GM04504 (cell line): ENCODE data around the gene CCR3.

Experiments
- DNase-seq: peaks from one replicate; pipeline ENCODE4 v3.0.0-alpha.2; 2012; ENCODE audit warnings: low read depth

CCR3 gene

DNA sequence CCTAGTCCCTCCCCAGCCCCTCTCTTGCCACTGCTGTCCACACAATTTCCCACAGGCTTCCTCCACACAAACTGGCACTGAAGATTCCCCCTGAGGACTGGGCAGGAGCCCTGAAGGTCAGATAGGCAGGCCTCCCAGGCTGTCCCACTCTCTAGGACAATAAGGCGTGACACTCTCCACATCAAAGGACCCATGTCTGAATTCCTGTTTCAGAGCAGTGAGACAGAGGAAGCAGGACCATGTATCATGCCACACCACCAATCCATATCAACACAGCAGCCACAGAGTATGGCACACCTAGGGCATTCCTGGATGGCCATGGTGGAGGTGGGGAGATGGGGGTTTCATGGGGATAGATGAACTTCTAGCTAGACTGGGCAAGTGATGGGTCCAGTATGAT, 20.3 kb upstream of the CCR3 start:
- no peak for DNase-seq

GRCh38 chr3:46222435-46223161, 19.7 kb upstream of the CCR3 start:
- no peak for DNase-seq

DNA sequence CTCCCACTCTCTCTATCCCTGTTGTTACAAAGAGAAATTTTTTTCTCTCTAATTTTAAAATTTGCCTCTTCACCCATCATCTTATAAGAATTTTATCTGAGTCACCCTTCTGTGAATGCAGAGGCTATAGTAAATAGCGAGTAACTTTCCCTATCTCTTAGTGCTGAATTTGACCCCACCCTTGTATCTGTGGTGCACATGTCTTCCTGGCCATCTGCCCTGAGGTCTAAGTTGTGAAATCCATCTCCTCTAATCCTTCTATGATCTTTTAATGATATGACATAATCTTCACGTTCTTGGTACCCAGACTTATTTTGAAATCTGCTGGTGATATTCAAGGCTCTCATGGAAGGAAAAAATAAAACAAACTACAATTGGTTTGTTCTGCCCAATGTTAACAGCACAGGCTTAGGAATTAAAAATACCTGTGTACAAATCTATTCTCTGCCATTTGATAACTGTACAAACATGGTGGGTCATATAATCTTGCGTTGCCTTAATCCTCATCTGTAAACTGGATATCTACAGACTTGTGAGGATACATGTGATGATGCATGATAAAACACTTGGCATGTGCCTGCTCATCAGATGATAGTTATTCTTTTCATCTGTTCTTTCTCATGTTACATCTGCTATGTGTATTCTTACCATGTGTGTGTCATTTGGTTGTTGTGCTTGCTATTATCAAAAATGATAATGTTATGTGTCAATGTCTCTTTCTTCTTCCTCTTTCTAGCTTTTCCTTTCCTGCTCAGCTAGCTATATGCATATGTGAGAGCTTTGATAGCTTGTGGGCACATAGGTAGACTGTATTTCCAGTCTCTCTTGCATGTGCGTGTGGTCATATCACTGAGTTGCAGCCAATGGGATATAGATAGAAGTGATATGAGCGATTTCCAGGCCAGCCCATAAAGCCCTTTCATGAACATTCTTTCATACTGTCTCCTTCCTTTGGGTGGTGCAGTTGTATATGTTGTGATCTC, 13.7 kb upstream of the CCR3 start:
- DNase-seq: peak; percentile 66

DNA sequence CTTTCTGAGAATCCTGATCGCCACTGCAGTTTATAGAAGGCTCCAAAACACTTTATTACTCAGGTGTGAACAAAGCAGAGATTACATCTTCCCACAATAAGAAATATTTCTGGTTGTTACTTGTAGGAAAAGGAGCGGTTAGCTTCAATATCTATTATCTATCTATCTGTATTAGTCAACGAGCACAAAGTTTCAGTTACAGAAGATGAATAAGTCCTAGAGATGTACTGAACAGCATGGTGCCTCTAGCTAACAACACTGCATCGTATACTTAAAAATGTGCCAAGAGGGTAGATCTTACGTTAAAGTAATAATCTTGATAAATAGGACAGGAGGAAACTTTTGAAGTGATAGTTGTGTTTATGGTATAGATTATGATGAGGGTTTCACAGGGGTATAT, 10.9 kb upstream of the CCR3 start:
- DNase-seq: no peak

GRCh38 chr3:46233194-46233593, 9.1 kb upstream of the CCR3 start:
- DNase-seq: no peak

GRCh38 chr3:46235425-46235824, 6.8 kb upstream of the CCR3 start:
- no peak for DNase-seq

GRCh38 chr3:46236294-46237054, 5.8 kb upstream of the CCR3 start:
- no peak for DNase-seq

- no peak for DNase-seq
Observed at GRCh38 chr3:46238386-46238785, 3.9 kb upstream of the CCR3 start.

GRCh38 chr3:46239301-46239938, 2.8 kb upstream of the CCR3 start:
- DNase-seq: no peak

- DNase-seq: no peak
Observed at GRCh38 chr3:46239952-46240351, 2.3 kb upstream of the CCR3 start.

DNA sequence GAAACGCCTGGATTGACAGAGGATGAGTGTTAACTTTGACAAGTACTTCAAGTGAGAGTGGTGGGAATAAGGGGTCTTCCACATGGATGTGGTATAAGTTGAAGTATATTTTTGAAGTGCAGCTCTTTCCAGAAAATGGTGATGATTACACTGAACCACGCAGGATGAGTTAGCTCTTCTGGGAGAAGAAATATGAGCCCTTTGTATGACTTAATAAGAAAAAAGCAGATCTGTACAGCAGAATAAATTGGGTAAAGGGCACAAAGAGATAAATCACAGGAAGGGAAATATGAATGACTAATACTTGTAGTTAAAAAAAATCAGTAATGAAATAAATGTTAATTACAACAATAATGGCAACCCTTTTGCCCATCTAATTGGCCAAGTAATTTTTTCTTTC, 1.3 kb downstream of the CCR3 start:
- no peak for DNase-seq

DNA sequence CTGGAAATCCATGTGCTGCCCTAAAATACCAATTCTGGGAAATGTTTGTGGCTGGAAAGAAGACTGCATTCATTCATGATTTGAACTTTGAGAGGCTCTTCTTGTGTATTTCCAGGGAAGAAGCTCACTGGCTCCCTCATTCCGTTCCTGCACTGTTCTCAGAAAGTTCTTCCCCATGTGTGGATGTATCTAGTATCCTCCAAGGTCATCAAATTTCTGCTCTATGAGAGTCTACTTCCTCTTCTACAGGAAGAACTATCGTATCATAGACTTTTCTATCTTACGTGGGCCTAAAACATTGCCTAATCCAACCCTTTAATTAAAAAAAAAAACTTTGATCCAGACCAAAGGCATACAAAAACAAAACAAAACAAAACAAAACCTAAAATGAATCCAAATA, 2.9 kb downstream of the CCR3 start:
- DNase-seq: no peak

DNA sequence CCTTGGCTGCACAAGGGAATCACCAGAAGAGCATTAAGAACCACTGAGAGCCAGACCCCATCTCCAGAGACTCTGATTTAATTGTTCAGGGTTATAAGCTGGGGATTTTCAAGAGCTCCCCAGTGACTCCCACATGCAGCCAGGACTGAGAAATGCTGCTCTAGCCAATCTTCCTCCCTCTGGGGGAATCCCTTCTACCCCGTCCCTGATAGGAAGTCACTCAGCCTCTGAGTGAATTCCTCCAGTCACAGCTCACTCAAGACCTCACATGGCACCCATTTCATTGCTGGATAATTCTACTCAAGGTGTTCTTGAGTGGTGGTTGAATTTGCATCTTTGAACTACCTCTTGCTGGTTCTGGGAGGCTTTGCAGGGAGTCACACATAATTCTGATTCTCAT, 10.7 kb downstream of the CCR3 start:
- DNase-seq: no peak

DNA sequence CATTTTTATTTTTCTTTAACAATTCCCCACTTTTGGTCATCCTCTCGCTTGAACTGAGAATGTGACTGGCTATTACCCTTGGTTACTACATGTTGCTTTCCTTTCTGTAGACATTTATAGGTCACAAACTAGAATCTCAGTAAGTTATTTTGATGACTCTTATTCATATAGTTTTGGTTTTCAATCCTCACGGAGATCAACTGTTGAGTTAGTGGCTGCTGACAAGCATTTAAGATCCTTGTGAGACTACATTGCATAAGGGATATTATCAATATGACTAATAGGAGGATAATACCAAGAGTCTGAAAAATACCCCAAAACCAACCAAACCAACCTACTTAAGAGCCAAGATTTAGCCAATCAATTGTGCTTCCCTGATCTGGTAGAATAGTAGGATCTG, 16.3 kb downstream of the CCR3 start:
- no peak for DNase-seq

DNA sequence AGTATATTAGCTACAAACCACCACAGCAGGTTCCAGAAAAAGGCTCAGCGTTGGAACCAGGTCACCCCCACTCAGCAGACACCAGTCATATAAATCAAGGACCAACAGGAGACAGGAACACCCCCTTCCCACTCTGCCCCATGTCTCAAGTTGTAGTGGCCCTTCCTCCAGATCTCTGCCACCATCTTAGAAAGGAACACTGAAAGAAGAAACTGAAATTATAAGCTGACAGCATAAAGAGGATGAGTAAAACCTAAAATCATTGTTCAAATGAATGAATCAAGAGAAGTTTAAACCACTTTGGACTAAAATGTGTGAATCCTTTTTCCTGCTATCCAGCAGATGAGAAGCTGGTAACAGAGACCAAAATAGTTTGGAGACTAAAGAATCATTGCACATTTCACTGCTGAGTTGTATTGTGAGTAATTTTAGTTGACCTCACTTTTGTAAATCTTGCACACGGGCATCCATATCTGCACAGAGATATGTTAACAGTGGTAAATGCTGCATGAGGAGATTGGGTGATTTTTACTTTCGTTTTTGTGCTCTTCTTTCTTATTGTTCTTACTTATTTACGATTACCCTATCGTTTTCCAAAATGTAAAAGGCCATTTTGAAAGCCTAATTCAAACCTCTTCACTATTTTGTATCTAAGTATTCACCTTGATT, 19.8 kb downstream of the CCR3 start:
- no peak for DNase-seq

DNA sequence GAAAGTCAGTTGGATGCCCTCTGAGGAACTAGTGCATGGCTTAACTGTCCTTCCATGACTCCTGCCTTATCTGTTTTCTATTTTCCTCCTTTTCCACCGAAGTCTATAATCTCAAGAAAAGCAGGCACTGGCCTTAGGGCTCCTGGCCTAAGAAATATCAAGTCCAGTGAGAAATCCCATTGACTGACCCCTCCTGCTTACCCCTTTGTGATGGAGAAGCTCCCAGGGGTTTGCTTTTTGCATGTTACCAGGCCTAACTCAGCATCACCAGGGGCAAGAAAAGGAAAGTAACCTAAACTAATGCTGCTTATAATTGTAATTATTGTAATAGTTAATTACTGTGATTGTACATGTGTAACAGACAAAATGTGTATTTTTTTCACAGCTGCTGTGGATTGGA, 21.7 kb downstream of the CCR3 start:
- DNase-seq: no peak

DNA sequence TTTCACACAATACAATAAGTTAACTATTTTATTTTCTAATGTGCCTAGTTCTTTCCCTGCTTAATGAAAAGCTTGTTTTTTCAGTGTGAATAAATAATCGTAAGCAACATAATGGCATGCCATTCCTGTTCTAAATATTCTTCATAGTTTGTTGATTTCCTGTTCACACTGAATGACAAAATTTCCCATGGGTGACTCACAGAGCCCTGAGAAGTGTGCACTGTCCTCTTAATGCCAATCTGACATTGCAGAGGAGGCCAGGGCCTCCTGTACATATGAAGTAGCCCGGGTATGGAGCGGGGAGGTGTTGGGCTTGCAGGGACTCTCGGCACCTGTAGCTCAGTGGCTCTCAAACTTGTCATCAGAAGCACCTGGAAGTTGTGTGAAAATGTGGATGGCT, 24.3 kb downstream of the CCR3 start:
- DNase-seq: no peak

GRCh38 chr3:46269556-46269955, 27.3 kb downstream of the CCR3 start:
- no peak for DNase-seq

DNA sequence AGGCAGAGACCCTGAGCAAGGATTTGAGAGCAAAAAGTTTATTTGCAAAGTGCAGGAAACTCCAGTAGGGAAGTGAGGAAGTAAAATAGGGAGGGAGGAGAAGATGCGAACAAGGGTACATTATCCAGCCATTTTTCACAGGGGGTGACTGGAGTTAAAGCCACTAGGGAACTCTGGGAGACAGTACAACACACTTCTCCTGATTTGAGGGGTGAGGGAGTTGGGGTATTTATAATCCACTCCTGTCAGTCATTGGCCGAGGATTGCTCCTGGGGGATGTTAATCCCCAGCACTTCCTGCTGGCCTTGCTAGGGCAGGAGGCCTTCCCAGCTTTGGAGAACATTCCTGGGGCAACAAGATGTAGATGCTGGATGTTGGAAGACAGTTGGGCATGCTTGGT, 28.2 kb downstream of the CCR3 start:
- no peak for DNase-seq

GRCh38 chr3:46271209-46271745, 29.0 kb downstream of the CCR3 start:
- no peak for DNase-seq

GRCh38 chr3:46272028-46272451, 29.8 kb downstream of the CCR3 start:
- DNase-seq: no peak
